ENCODE measurements around the gene ATG16L1.

GRCh38 chr2:233314180-233314925 is 62.9 kb downstream of the ATG16L1 start:
- TF ChIP-seq, protein P1, sequence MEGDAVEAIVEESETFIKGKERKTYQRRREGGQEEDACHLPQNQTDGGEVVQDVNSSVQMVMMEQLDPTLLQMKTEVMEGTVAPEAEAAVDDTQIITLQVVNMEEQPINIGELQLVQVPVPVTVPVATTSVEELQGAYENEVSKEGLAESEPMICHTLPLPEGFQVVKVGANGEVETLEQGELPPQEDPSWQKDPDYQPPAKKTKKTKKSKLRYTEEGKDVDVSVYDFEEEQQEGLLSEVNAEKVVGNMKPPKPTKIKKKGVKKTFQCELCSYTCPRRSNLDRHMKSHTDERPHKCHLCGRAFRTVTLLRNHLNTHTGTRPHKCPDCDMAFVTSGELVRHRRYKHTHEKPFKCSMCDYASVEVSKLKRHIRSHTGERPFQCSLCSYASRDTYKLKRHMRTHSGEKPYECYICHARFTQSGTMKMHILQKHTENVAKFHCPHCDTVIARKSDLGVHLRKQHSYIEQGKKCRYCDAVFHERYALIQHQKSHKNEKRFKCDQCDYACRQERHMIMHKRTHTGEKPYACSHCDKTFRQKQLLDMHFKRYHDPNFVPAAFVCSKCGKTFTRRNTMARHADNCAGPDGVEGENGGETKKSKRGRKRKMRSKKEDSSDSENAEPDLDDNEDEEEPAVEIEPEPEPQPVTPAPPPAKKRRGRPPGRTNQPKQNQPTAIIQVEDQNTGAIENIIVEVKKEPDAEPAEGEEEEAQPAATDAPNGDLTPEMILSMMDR (optimal IDR thresholded peaks at IDR 0.05 in 1 of 3, IDR thresholded peaks at IDR 0.05 in 1 of 3, conservative IDR thresholded peaks at IDR 0.05 in 1 of 3; ENCODE audit: extremely low read depth in 1 of 3, insufficient read depth in 2 of 3, low read length in 3 of 3): no peak
- TF ChIP-seq EZH2 (IDR thresholded peaks at IDR 0.05; ENCODE audit: low read length): no peak

Measured in keratinocyte (primary cell).